SU-DHL-6 (cell line): ENCODE results near the gene EXD3.

ENCODE experiments used
- H2AFZ ChIP-seq: fragments of 200-600 bp; sonication (generic); 2 replicates; pipeline ENCODE4 v1.6.1; 2014; ENCODE audit warnings: low read depth, mild to moderate bottlenecking, moderate library complexity, mixed read lengths, antibody characterized with exemption, low read length; ENCODE audit not compliant: severe bottlenecking
- H3F3A ChIP-seq: fragments of 200-600 bp; shearing (Covaris generic); 2 replicates; pipeline ENCODE4 v1.6.0; 2016; ENCODE audit warnings: antibody characterized with exemption, mild to moderate bottlenecking; ENCODE audit not compliant: insufficient read depth
- H3K27ac ChIP-seq: fragments of 200-600 bp; sonication (generic); 2 replicates; pipeline ENCODE4 v1.5.1; 2016; ENCODE audit warnings: low read depth, mild to moderate bottlenecking, low read length, moderate library complexity, mixed read lengths
- H3K27me3 ChIP-seq: fragments of 200-600 bp; sonication (generic), shearing (Covaris generic); 2 replicates; pipeline ENCODE4 v1.6.0; 2014; ENCODE audit warnings: mild to moderate bottlenecking, low read length
- H3K36me3 ChIP-seq: fragments of 200-600 bp; sonication (generic); 2 replicates; pipeline ENCODE4 v1.6.1; 2014; ENCODE audit warnings: mild to moderate bottlenecking, low read length, mixed read lengths
- H3K4me2 ChIP-seq: fragments of 300-600, 200-600 bp; shearing (Covaris generic), sonication (generic); 2 replicates; pipeline ENCODE4 v1.6.0; 2014; ENCODE audit warnings: low read length, low read depth, mild to moderate bottlenecking; ENCODE audit not compliant: poor library complexity, severe bottlenecking
- H3K4me3 ChIP-seq: fragments of 200-600 bp; sonication (generic); 2 replicates; pipeline ENCODE4 v1.5.1; 2014; ENCODE audit warnings: antibody characterized with exemption, low read length, mild to moderate bottlenecking, mixed read lengths; ENCODE audit not compliant: insufficient read depth, poor library complexity, severe bottlenecking
- H3K79me2 ChIP-seq: fragments of 200-600 bp; sonication (generic); 2 replicates; pipeline ENCODE4 v1.6.1; 2014; ENCODE audit warnings: mild to moderate bottlenecking, low read length, moderate library complexity; ENCODE audit not compliant: insufficient read depth
- H3K9ac ChIP-seq: fragments of 200-600 bp; sonication (generic); 2 replicates; pipeline ENCODE4 v1.7.0; 2014; ENCODE audit warnings: mild to moderate bottlenecking, low read length
- H3K9me2 ChIP-seq: fragments of 200-600 bp; sonication (generic); replicated peaks from 2 replicates; pipeline ENCODE4 v1.6.1; 2014; ENCODE audit warnings: low read length; ENCODE audit not compliant: insufficient read depth
- H3K9me3 ChIP-seq: fragments of 200-600 bp; sonication (generic); 2 replicates; pipeline ENCODE4 v1.6.1; 2014; ENCODE audit warnings: low read length, mixed read lengths; ENCODE audit not compliant: insufficient read depth
- H4K20me1 ChIP-seq: fragments of 200-600 bp; sonication (generic); 2 replicates; pipeline ENCODE4 v1.6.1; 2014; ENCODE audit warnings: low read depth, mild to moderate bottlenecking, antibody characterized with exemption, low read length, moderate library complexity, mixed read lengths
- CTCF ChIP-seq: fragments of 200-600 bp; sonication (generic); IDR thresholded peaks from one replicate; pipeline ENCODE4 v1.5.1; 2017; ENCODE audit warnings: antibody characterized with exemption, mild to moderate bottlenecking, low read length, moderate library complexity; ENCODE audit not compliant: insufficient read depth, poor library complexity, severe bottlenecking
- EZH2phosphoT487 ChIP-seq: fragments of 200-600 bp; sonication (generic), shearing (Covaris generic); conservative IDR thresholded peaks from 2 replicates; pipeline ENCODE4 v1.6.1; 2018; ENCODE audit warnings: mild to moderate bottlenecking, antibody characterized with exemption, low read length, moderate library complexity, mixed read lengths

The EXD3 gene

GRCh38 chr9:137354845-137355760 lies 67.9 kb downstream of the EXD3 start:
- H3K9me3 ChIP-seq = no peaks in the 10 kb centered on the region
- H3K4me2 ChIP-seq = no peak overlapping the region
- no peak overlapping the region for H3K9ac ChIP-seq
- H3K79me2 ChIP-seq = no peaks in the 10 kb centered on the region
- H3F3A ChIP-seq = no peaks in the 10 kb centered on the region
- H3K27ac ChIP-seq = no peak overlapping the region
- no peaks in the 10 kb centered on the region for H3K27me3 ChIP-seq
- no peak overlapping the region for H2AFZ ChIP-seq
- no peaks in the 10 kb centered on the region for H4K20me1 ChIP-seq
- no peak for TF ChIP-seq CTCF
- no peak for TF ChIP-seq EZH2phosphoT487
- no peaks in the 10 kb centered on the region for H3K36me3 ChIP-seq
- no peak overlapping the region for H3K4me3 ChIP-seq
- no peaks in the 10 kb centered on the region for H3K9me2 ChIP-seq

- Histone ChIP-seq H3K27ac (no peak overlapping the region), H3K9me2 (no peaks in the 10 kb centered on the region), H3K9me3 (no peaks in the 10 kb centered on the region), H3K9ac (no peak overlapping the region), H3K4me3 (no peak overlapping the region), H2AFZ (no peak overlapping the region), H3K79me2 (no peaks in the 10 kb centered on the region), H3K36me3 (no peaks in the 10 kb centered on the region), H4K20me1 (no peaks in the 10 kb centered on the region), H3K4me2 (no peak overlapping the region), H3F3A (no peaks in the 10 kb centered on the region), H3K27me3 (no peaks in the 10 kb centered on the region)
- TF ChIP-seq CTCF (no peak), EZH2phosphoT487 (no peak)
Observed at GRCh38 chr9:137354153-137354844, 68.7 kb downstream of the EXD3 start.

- Histone ChIP-seq H3K4me2 (no peak overlapping the region), H3K9me2 (no peaks in the 10 kb centered on the region), H3K27me3 (no peaks in the 10 kb centered on the region), H2AFZ (no peak overlapping the region), H3K79me2 (no peaks in the 10 kb centered on the region), H4K20me1 (no peaks in the 10 kb centered on the region), H3K9ac (no peak overlapping the region), H3K4me3 (no peak overlapping the region), H3K27ac (no peak overlapping the region), H3F3A (no peaks in the 10 kb centered on the region), H3K9me3 (no peaks in the 10 kb centered on the region), H3K36me3 (no peaks in the 10 kb centered on the region)
- no peak for TF ChIP-seq EZH2phosphoT487
- TF ChIP-seq CTCF = no peak
Observed at GRCh38 chr9:137353223-137354152, 69.5 kb downstream of the EXD3 start.
